Gastrocnemius medialis (tissue), 4 donors: ENCODE data around the gene GAB2. TPM values are rescaled to one million over a fixed set of nuclear protein-coding genes. Genes with fewer than 3 reads are reported as not detected.

Source experiments
- ATAC-seq, 2 donors: fragments of 150-250 bp; one replicate each; pipeline ENCODE4 v1.9.1; 2016
- DNase-seq, 2 donors: peaks; one replicate each; pipeline ENCODE4 v3.0.0-alpha.2; 2019
- H3K27ac ChIP-seq, 4 donors: fragments of 200-600 bp; sonication (generic); 1 replicate in 1 of 4; 2 replicates in 3 of 4; pipeline ENCODE4 v1.5.1; 2016 to 2018; ENCODE audit warnings: mild to moderate bottlenecking in 2 of 4, moderate library complexity in 1 of 4
- H3K27me3 ChIP-seq, 3 donors: fragments of 200-600 bp; sonication (generic) in 2 of 3; 1 replicate in 1 of 3; 2 replicates in 2 of 3; pipeline versions ENCODE4 v1.5.1 to v1.6.0; 2016 to 2019; ENCODE audit warnings: mild to moderate bottlenecking in 1 of 3, moderate library complexity in 1 of 3
- H3K36me3 ChIP-seq, 2 donors: fragments of 200-600 bp; sonication (generic) in 1 of 2; one replicate each; pipeline ENCODE4 v1.5.1; 2017 to 2018
- H3K4me1 ChIP-seq, 2 donors: fragments of 200-600 bp; sonication (generic) in 1 of 2; one replicate each; pipeline ENCODE4 v1.5.1; 2016 to 2017; ENCODE audit warnings: mild to moderate bottlenecking in 2 of 2
- H3K4me3 ChIP-seq, 4 donors: fragments of 200-600 bp; sonication (generic) in 3 of 4; 1 replicate in 1 of 4; 2 replicates in 3 of 4; pipeline ENCODE4 v1.5.1; 2016 to 2019; ENCODE audit warnings: mild to moderate bottlenecking in 2 of 4
- H3K9me3 ChIP-seq, 3 donors: fragments of 200-600 bp; sonication (generic) in 2 of 3; 1 replicate in 1 of 3; 2 replicates in 2 of 3; pipeline ENCODE4 v1.5.1; 2016 to 2019
- CTCF ChIP-seq, 5 experiments: fragments of 450-650 bp in 3 of 5; fragments of 200-600 bp in 2 of 5; sonication (generic) in 2 of 5; IDR thresholded peaks in 4 of 5; conservative IDR thresholded peaks in 1 of 5; 1 replicate in 4 of 5; 2 replicates in 1 of 5; pipeline ENCODE4 v1.5.1; 2016 to 2019; ENCODE audit warnings: antibody characterized with exemption in 5 of 5, mild to moderate bottlenecking in 3 of 5, moderate library complexity in 3 of 5
- POLR2A ChIP-seq, 2 donors: fragments of 450-650 bp; IDR thresholded peaks; one replicate each; pipeline ENCODE4 v1.6.1; 2017; ENCODE audit warnings: antibody characterized with exemption in 2 of 2, mild to moderate bottlenecking in 2 of 2, moderate library complexity in 2 of 2
- in situ Hi-C, 4 donors: fragments of 200-750 bp; cut with MboI; loops; one replicate each; pipeline versions ENCODE4 v1.15.0 to v1.8.0; 2017; ENCODE audit warnings: low sequenced_read_pairs in 4 of 4
- intact Hi-C: fragments of 100-400 bp; cut with DNase I; formaldehyde crosslinking; loops from one replicate; pipeline ENCODE4 v1.15.1; 2023; ENCODE audit warnings: low total_unique reads
- total RNA-seq, 4 donors: library from RNA; depleted of rRNA; stranded (reverse); fragments of >200 nt; gene quantifications; one replicate each; pipeline versions ENCODE4 v1.1.0 to v1.2.3, GENCODE V29; 2016

Gene GAB2
- total RNA-seq, 4 donors from 2014 or later, result 4.9 to 68.0 (median 25.8) TPM

GRCh38 chr11:78332174-78332866 is 85.3 kb downstream of the GAB2 start:
- TF ChIP-seq CTCF (IDR thresholded peaks at IDR 0.05 in 4 of 5, conservative IDR thresholded peaks at IDR 0.05 in 1 of 5) (no peak), POLR2A (IDR thresholded peaks at IDR 0.05) (no peak)
- in situ Hi-C loops, result no loop called here
- intact Hi-C loops, result no loop called here
- Histone ChIP-seq H3K27me3 (no peaks in the 10 kb centered on the region), H3K9me3 (no peaks in the 10 kb centered on the region), H3K36me3 (no peaks in the 10 kb centered on the region), H3K4me1 (no peaks in the 10 kb centered on the region), H3K4me3 (no peak overlapping the region), H3K27ac (no peak overlapping the region)
- DNase-seq (no peak), ATAC-seq (no peak)

DNA sequence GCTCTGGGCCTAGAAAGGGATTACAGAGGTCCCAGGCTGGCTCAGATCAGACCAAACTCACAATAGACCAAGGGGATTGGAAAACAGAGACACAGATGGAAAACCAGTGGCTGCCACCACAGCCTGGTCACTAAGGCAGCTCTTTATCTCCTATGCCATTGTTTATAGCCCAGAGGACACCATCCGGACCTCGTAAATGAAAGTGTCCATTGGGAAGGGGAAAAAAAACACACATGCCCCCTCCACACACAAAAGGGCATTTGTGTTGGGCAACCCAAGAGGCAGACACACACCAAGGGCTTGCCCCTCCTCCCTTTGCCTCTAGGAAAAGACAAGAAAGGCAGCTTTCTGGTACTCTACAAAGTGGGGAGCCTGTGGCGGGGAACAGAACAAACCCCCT is 85.9 kb downstream of the GAB2 start:
- Histone ChIP-seq H3K27me3 (no peaks in the 10 kb centered on the region), H3K4me3 (no peak overlapping the region), H3K27ac (no peak overlapping the region), H3K36me3 (no peaks in the 10 kb centered on the region), H3K4me1 (no peaks in the 10 kb centered on the region), H3K9me3 (no peaks in the 10 kb centered on the region)
- ATAC-seq (no peak), DNase-seq (no peak)
- TF ChIP-seq POLR2A (IDR thresholded peaks at IDR 0.05) (no peak), CTCF (IDR thresholded peaks at IDR 0.05 in 4 of 5, conservative IDR thresholded peaks at IDR 0.05 in 1 of 5) (no peak)
- intact Hi-C loops, result no loop called here
- in situ Hi-C loops, result no loop called here

GRCh38 chr11:78330361-78330760 is 87.3 kb downstream of the GAB2 start:
- TF ChIP-seq POLR2A (IDR thresholded peaks at IDR 0.05) (no peak), CTCF (IDR thresholded peaks at IDR 0.05 in 4 of 5, conservative IDR thresholded peaks at IDR 0.05 in 1 of 5) (no peak)
- intact Hi-C loops, result no loop called here
- Histone ChIP-seq H3K27ac (no peak overlapping the region), H3K4me3 (no peak overlapping the region), H3K9me3 (no peaks in the 10 kb centered on the region), H3K4me1 (no peaks in the 10 kb centered on the region), H3K27me3 (no peaks in the 10 kb centered on the region), H3K36me3 (no peaks in the 10 kb centered on the region)
- in situ Hi-C loops, result no loop called here
- no peak for ATAC-seq
- DNase-seq, result no peak

DNA sequence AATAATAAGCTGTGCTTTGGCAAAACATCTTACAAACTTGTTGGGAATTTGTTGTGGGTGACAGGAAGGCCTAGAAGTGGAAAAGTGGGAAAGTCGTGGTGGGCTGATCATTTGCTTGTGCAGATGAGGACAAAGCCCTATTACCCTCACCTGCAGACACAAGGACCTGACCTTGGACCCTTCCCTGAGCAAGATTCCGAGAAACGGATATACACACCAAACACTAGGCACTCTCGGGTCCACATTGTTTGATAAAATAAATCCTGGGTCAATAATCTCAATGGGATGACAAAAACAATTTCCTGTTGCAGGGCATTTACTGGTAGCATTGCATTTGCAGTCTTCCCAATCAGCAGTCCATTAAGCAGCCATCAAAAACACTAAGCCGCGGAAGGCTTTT is 89.7 kb downstream of the GAB2 start:
- no peaks in the 10 kb centered on the region for H3K4me1 ChIP-seq
- H3K9me3 ChIP-seq, result no peaks in the 10 kb centered on the region
- H3K27me3 ChIP-seq, result no peaks in the 10 kb centered on the region
- H3K36me3 ChIP-seq, result no peaks in the 10 kb centered on the region
- in situ Hi-C loops, result no loop called here
- H3K4me3 ChIP-seq, result no peak overlapping the region
- DNase-seq (no peak), ATAC-seq (no peak)
- intact Hi-C loops, result no loop called here
- no peak for TF ChIP-seq POLR2A (IDR thresholded peaks at IDR 0.05)
- TF ChIP-seq CTCF (IDR thresholded peaks at IDR 0.05 in 4 of 5, conservative IDR thresholded peaks at IDR 0.05 in 1 of 5), result no peak
- no peak overlapping the region for H3K27ac ChIP-seq

GRCh38 chr11:78325274-78325781 is 92.3 kb downstream of the GAB2 start:
- intact Hi-C loops, result no loop called here
- no peaks in the 10 kb centered on the region for H3K4me1 ChIP-seq
- H3K36me3 ChIP-seq, result no peaks in the 10 kb centered on the region
- TF ChIP-seq POLR2A (IDR thresholded peaks at IDR 0.05) (no peak), CTCF (IDR thresholded peaks at IDR 0.05 in 4 of 5, conservative IDR thresholded peaks at IDR 0.05 in 1 of 5) (no peak)
- ATAC-seq (no peak), DNase-seq (no peak)
- H3K9me3 ChIP-seq, result no peaks in the 10 kb centered on the region
- no peak overlapping the region for H3K27ac ChIP-seq
- H3K27me3 ChIP-seq, result no peaks in the 10 kb centered on the region
- in situ Hi-C loops, result no loop called here
- H3K4me3 ChIP-seq, result no peak overlapping the region
